Liver (tissue), 3 donors: ENCODE measurements around the gene PTPN2.

Source experiments
- JUND ChIP-seq, 2 donors: IDR thresholded peaks; 2 replicates each; pipeline ENCODE4 v1.6.1; 2016; ENCODE audit warnings: antibody characterized with exemption in 2 of 2
- YY1 ChIP-seq: IDR thresholded peaks from 2 replicates; pipeline ENCODE4 v1.6.1; 2016; ENCODE audit warnings: antibody characterized with exemption, mild to moderate bottlenecking
- TF ChIP-seq, protein P1 (sequence below): fragments of 150-350 bp; IDR thresholded peaks from 2 replicates; pipeline ENCODE4 v1.5.1; 2017; ENCODE audit warnings: improper control_type of control experiment, low read depth, low read length; ENCODE audit not compliant: missing input control
- TF ChIP-seq, protein P2 (sequence below): IDR thresholded peaks from 2 replicates; pipeline ENCODE4 v1.6.1; 2016; ENCODE audit warnings: antibody characterized with exemption, mild to moderate bottlenecking
- donor health status: healthy.
- donor health status: healthy.

DNA sequence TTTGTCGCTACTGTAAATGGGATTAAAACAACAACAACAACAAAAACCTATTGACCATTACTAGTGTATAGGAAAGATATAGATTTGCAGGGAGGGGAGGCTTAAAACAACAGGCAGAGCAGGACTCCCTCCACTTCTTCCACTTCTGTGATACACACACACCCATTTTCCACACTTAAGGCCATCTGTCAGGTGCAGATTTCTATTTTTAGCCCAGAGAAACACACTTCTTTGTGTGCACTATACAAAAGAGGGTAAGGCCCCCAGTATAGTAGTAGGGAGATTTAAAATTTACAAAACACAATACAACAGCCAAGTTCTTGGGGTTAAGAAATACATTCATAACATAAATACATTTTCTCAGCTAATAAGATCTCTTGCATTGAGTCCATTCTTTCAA lies 22.4 kb downstream of the PTPN2 start:
- no peak for TF ChIP-seq YY1
- TF ChIP-seq, protein P1, sequence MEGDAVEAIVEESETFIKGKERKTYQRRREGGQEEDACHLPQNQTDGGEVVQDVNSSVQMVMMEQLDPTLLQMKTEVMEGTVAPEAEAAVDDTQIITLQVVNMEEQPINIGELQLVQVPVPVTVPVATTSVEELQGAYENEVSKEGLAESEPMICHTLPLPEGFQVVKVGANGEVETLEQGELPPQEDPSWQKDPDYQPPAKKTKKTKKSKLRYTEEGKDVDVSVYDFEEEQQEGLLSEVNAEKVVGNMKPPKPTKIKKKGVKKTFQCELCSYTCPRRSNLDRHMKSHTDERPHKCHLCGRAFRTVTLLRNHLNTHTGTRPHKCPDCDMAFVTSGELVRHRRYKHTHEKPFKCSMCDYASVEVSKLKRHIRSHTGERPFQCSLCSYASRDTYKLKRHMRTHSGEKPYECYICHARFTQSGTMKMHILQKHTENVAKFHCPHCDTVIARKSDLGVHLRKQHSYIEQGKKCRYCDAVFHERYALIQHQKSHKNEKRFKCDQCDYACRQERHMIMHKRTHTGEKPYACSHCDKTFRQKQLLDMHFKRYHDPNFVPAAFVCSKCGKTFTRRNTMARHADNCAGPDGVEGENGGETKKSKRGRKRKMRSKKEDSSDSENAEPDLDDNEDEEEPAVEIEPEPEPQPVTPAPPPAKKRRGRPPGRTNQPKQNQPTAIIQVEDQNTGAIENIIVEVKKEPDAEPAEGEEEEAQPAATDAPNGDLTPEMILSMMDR, result no peak
- TF ChIP-seq, protein P2, sequence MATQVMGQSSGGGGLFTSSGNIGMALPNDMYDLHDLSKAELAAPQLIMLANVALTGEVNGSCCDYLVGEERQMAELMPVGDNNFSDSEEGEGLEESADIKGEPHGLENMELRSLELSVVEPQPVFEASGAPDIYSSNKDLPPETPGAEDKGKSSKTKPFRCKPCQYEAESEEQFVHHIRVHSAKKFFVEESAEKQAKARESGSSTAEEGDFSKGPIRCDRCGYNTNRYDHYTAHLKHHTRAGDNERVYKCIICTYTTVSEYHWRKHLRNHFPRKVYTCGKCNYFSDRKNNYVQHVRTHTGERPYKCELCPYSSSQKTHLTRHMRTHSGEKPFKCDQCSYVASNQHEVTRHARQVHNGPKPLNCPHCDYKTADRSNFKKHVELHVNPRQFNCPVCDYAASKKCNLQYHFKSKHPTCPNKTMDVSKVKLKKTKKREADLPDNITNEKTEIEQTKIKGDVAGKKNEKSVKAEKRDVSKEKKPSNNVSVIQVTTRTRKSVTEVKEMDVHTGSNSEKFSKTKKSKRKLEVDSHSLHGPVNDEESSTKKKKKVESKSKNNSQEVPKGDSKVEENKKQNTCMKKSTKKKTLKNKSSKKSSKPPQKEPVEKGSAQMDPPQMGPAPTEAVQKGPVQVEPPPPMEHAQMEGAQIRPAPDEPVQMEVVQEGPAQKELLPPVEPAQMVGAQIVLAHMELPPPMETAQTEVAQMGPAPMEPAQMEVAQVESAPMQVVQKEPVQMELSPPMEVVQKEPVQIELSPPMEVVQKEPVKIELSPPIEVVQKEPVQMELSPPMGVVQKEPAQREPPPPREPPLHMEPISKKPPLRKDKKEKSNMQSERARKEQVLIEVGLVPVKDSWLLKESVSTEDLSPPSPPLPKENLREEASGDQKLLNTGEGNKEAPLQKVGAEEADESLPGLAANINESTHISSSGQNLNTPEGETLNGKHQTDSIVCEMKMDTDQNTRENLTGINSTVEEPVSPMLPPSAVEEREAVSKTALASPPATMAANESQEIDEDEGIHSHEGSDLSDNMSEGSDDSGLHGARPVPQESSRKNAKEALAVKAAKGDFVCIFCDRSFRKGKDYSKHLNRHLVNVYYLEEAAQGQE, result no peak
- TF ChIP-seq JUND (IDR thresholded peaks at IDR 0.05), result no peak
